CD4-positive, alpha-beta T cell treated with Interleukin-12 subunit alpha and Interleukin-12 subunit beta, for 1 hour (primary cell): ENCODE data around the gene CFAP46.

Experiments
- DNase-seq: peaks from one replicate; pipeline ENCODE4 v3.0.0-alpha.2; 2020

Gene CFAP46

GRCh38 chr10:132879408-132880127 is 62.8 kb downstream of the CFAP46 start:
- no peak for DNase-seq

GRCh38 chr10:132878730-132879407 is 63.5 kb downstream of the CFAP46 start:
- DNase-seq: no peak

GRCh38 chr10:132878091-132878729 is 64.2 kb downstream of the CFAP46 start:
- no peak for DNase-seq

- no peak for DNase-seq
Measured at GRCh38 chr10:132877473-132877872, 64.9 kb downstream of the CFAP46 start.

- DNase-seq: no peak
Measured at GRCh38 chr10:132876993-132877431, 65.4 kb downstream of the CFAP46 start.

GRCh38 chr10:132876131-132876860 is 66.1 kb downstream of the CFAP46 start:
- no peak for DNase-seq

- DNase-seq: no peak
Measured at GRCh38 chr10:132875435-132875834, 66.9 kb downstream of the CFAP46 start.

GRCh38 chr10:132873395-132873794 is 69.0 kb downstream of the CFAP46 start:
- no peak for DNase-seq

- no peak for DNase-seq
Measured at GRCh38 chr10:132872658-132873057, 69.7 kb downstream of the CFAP46 start.

GRCh38 chr10:132870426-132870825 is 71.9 kb downstream of the CFAP46 start:
- no peak for DNase-seq

- no peak for DNase-seq
Measured at GRCh38 chr10:132869621-132870020, 72.7 kb downstream of the CFAP46 start.

GRCh38 chr10:132868995-132869394 is 73.4 kb downstream of the CFAP46 start:
- DNase-seq: no peak

GRCh38 chr10:132867801-132868644 is 74.3 kb downstream of the CFAP46 start:
- no peak for DNase-seq

GRCh38 chr10:132866601-132867381 is 75.6 kb downstream of the CFAP46 start:
- DNase-seq: no peak

GRCh38 chr10:132865851-132866600 is 76.3 kb downstream of the CFAP46 start:
- no peak for DNase-seq

GRCh38 chr10:132865171-132865631 is 77.2 kb downstream of the CFAP46 start:
- DNase-seq: no peak

- DNase-seq: no peak
Measured at GRCh38 chr10:132862485-132863420, 79.6 kb downstream of the CFAP46 start.

GRCh38 chr10:132861884-132862461 is 80.4 kb downstream of the CFAP46 start:
- no peak for DNase-seq

- DNase-seq: no peak
Measured at GRCh38 chr10:132861116-132861691, 81.2 kb downstream of the CFAP46 start.
